ENCODE measurements around the gene ZBTB21.
"Not testable (repeated sequence)": the region's sequence is repeated elsewhere in the genome, so short reads cannot be mapped to it uniquely, and the experiment has no call there.

Gene ZBTB21

GRCh38 chr21:42003051-42003461 is 7.1 kb downstream of the ZBTB21 start:
- no peak overlapping the region for H3K4me3 ChIP-seq (ENCODE audit: low read length)
- DNase-seq (ENCODE audit: low read depth, low spot score) = no peak

GRCh38 chr21:42002421-42002958 is 7.7 kb downstream of the ZBTB21 start:
- no peak overlapping the region for H3K4me3 ChIP-seq (ENCODE audit: low read length)
- no peak for DNase-seq (ENCODE audit: low read depth, low spot score)

GRCh38 chr21:42001781-42002180 is 8.4 kb downstream of the ZBTB21 start:
- no peak for DNase-seq (ENCODE audit: low read depth, low spot score)
- H3K4me3 ChIP-seq (ENCODE audit: low read length) = no peak overlapping the region

- DNase-seq (ENCODE audit: low read depth, low spot score) = no peak
- no peak overlapping the region for H3K4me3 ChIP-seq (ENCODE audit: low read length)
Observed at GRCh38 chr21:42000908-42001307, 9.3 kb downstream of the ZBTB21 start.

- DNase-seq (ENCODE audit: low read depth, low spot score) = no peak
- H3K4me3 ChIP-seq (ENCODE audit: low read length) = no peak overlapping the region
Observed at GRCh38 chr21:41997657-41998056, 12.5 kb downstream of the ZBTB21 start.

GRCh38 chr21:41995577-41995976 is 14.6 kb downstream of the ZBTB21 start:
- no peak overlapping the region for H3K4me3 ChIP-seq (ENCODE audit: low read length)
- no peak for DNase-seq (ENCODE audit: low read depth, low spot score)

- H3K4me3 ChIP-seq (ENCODE audit: low read length) = not testable (repeated sequence)
Observed at GRCh38 chr21:41994613-41995012, 15.5 kb downstream of the ZBTB21 start.

GRCh38 chr21:41993744-41994143 is 16.4 kb downstream of the ZBTB21 start:
- no peak for DNase-seq (ENCODE audit: low read depth, low spot score)

More at GRCh38 chr21:41994613-41995012, 15.5 kb downstream of the ZBTB21 start:
- not testable (repeated sequence) for DNase-seq (ENCODE audit: low read depth, low spot score)

GRCh38 chr21:41992576-41992975 is 17.6 kb downstream of the ZBTB21 start:
- DNase-seq (ENCODE audit: low read depth, low spot score) = no peak
- H3K4me3 ChIP-seq (ENCODE audit: low read length) = no peak overlapping the region

More at GRCh38 chr21:41993744-41994143, 16.4 kb downstream of the ZBTB21 start:
- H3K4me3 ChIP-seq (ENCODE audit: low read length) = no peak overlapping the region

- DNase-seq (ENCODE audit: low read depth, low spot score) = no peak
- no peak overlapping the region for H3K4me3 ChIP-seq (ENCODE audit: low read length)
Observed at GRCh38 chr21:41991659-41992058, 18.5 kb downstream of the ZBTB21 start.

- H3K4me3 ChIP-seq (ENCODE audit: low read length) = no peak overlapping the region
Observed at GRCh38 chr21:41989698-41990097, 20.5 kb downstream of the ZBTB21 start.

GRCh38 chr21:41987310-41987709 is 22.9 kb downstream of the ZBTB21 start:
- no peak for DNase-seq (ENCODE audit: low read depth, low spot score)
- no peak overlapping the region for H3K4me3 ChIP-seq (ENCODE audit: low read length)

More at GRCh38 chr21:41989698-41990097, 20.5 kb downstream of the ZBTB21 start:
- DNase-seq (ENCODE audit: low read depth, low spot score) = no peak

GRCh38 chr21:41985662-41986416 is 24.3 kb downstream of the ZBTB21 start:
- no peak overlapping the region for H3K4me3 ChIP-seq (ENCODE audit: low read length)
- no peak for DNase-seq (ENCODE audit: low read depth, low spot score)

GRCh38 chr21:41983229-41983628 is 26.9 kb downstream of the ZBTB21 start:
- no peak overlapping the region for H3K4me3 ChIP-seq (ENCODE audit: low read length)
- DNase-seq (ENCODE audit: low read depth, low spot score) = no peak

- no peak overlapping the region for H3K4me3 ChIP-seq (ENCODE audit: low read length)
- no peak for DNase-seq (ENCODE audit: low read depth, low spot score)
Observed at GRCh38 chr21:41980561-41980960, 29.6 kb downstream of the ZBTB21 start.

- no peak for DNase-seq (ENCODE audit: low read depth, low spot score)
- H3K4me3 ChIP-seq (ENCODE audit: low read length) = no peak overlapping the region
Observed at GRCh38 chr21:41979751-41980369, 30.3 kb downstream of the ZBTB21 start.

GRCh38 chr21:41979335-41979734 is 30.8 kb downstream of the ZBTB21 start:
- H3K4me3 ChIP-seq (ENCODE audit: low read length) = no peak overlapping the region
- DNase-seq (ENCODE audit: low read depth, low spot score) = no peak

- H3K4me3 ChIP-seq (ENCODE audit: low read length) = no peak overlapping the region
- DNase-seq (ENCODE audit: low read depth, low spot score) = no peak
Observed at GRCh38 chr21:41977034-41977950, 32.9 kb downstream of the ZBTB21 start.

- H3K4me3 ChIP-seq (ENCODE audit: low read length) = no peak overlapping the region
- DNase-seq (ENCODE audit: low read depth, low spot score) = no peak
Observed at GRCh38 chr21:41976611-41977010, 33.5 kb downstream of the ZBTB21 start.
